B cell (primary cell): ENCODE data around the gene GNAT3. TPM values are rescaled to one million over a fixed set of nuclear protein-coding genes. Genes with fewer than 3 reads are reported as not detected.

Experiments used
- ATAC-seq: fragments of 200-7000 bp; cut with Tn5 transposase; one replicate; pipeline ENCODE4 v1.10.0; 2021; ENCODE audit warnings: low read depth, mild to moderate bottlenecking, moderate number of reproducible peaks, moderate library complexity
- CTCF ChIA-PET: fragments of 350-600 bp; sonication (Branson Sonifier 250); formaldehyde crosslinking; loops from one replicate; lab custom pipeline; 2021; ENCODE audit warnings: antibody characterized with exemption, inconsistent platforms; lab: Charles Lee
- POLR2A ChIA-PET: fragments of 350-600 bp; sonication (Branson Sonifier 250); formaldehyde crosslinking; loops from one replicate; lab custom pipeline; 2021; ENCODE audit warnings: antibody characterized with exemption; lab: Charles Lee
- DNase-seq: peaks from one replicate; pipeline ENCODE4 v3.0.0; 2013
- H2AFZ ChIP-seq: 2 replicates; pipeline ENCODE4 v1.6.1; 2012; ENCODE audit warnings: mild to moderate bottlenecking, low read depth, low read length; ENCODE audit not compliant: insufficient read depth, poor library complexity, severe bottlenecking
- H3K27ac ChIP-seq, 2 donors: 1 replicate in 1 of 2; 2 replicates in 1 of 2; pipeline ENCODE4 v1.5.1; 2012 to 2013; ENCODE audit warnings: low read length in 2 of 2, mild to moderate bottlenecking in 2 of 2, moderate library complexity in 1 of 2
- H3K27me3 ChIP-seq, 4 experiments: fragments of 200-600 bp in 1 of 4; sonication (generic) in 1 of 4; replicated peaks in 1 of 4; 1 replicate in 2 of 4; 2 replicates in 2 of 4; pipeline versions ENCODE4 v1.6.1 to v1.7.0; 2013 to 2016; ENCODE audit warnings: low read length in 3 of 4, mild to moderate bottlenecking in 2 of 4, mixed read lengths in 1 of 4, moderate library complexity in 1 of 4; ENCODE audit not compliant: insufficient read depth in 4 of 4, control insufficient read depth in 3 of 4; ENCODE audit errors: control extremely low read depth in 1 of 4
- H3K36me3 ChIP-seq, 2 experiments: replicated peaks in 1 of 2; 1 replicate in 1 of 2; 2 replicates in 1 of 2; pipeline versions ENCODE4 v1.6.1 to v1.7.1; 2013; ENCODE audit warnings: low read length in 1 of 2; ENCODE audit not compliant: insufficient read depth in 2 of 2, control insufficient read depth in 1 of 2; ENCODE audit errors: control extremely low read depth in 1 of 2, extremely low read depth in 1 of 2
- H3K4me1 ChIP-seq, 2 donors: fragments of 200-600 bp in 1 of 2; sonication (generic) in 1 of 2; 1 replicate in 1 of 2; 2 replicates in 1 of 2; pipeline versions ENCODE4 v1.5.1 to v1.6.1; 2013 to 2017; ENCODE audit warnings: low read length in 2 of 2; ENCODE audit not compliant: control insufficient read depth in 2 of 2, insufficient read depth in 2 of 2
- H3K4me2 ChIP-seq: replicated peaks from 2 replicates; pipeline ENCODE3; 2012; ENCODE audit warnings: mild to moderate bottlenecking, low read depth, low read length; ENCODE audit not compliant: poor library complexity, severe bottlenecking
- H3K4me3 ChIP-seq, 5 experiments: fragments of 200-600 bp in 1 of 5; sonication (generic) in 1 of 5; 1 replicate in 3 of 5; 2 replicates in 2 of 5; pipeline versions ENCODE4 v1.5.1 to v1.7.0; 2011 to 2016; ENCODE audit warnings: low read length in 4 of 5, mild to moderate bottlenecking in 4 of 5, low read depth in 2 of 5, control low read depth in 1 of 5, moderate library complexity in 1 of 5; ENCODE audit not compliant: insufficient read depth in 1 of 5; ENCODE audit errors: control extremely low read depth in 1 of 5, extremely low read depth in 1 of 5
- H3K79me2 ChIP-seq: fragments of 200-600 bp; sonication (generic); one replicate; pipeline ENCODE4 v1.6.0; 2016; ENCODE audit warnings: low read length; ENCODE audit not compliant: control insufficient read depth, insufficient read depth
- H3K9ac ChIP-seq: fragments of 200-600 bp; sonication (generic); 2 replicates; pipeline ENCODE4 v1.6.1; 2017; ENCODE audit warnings: mild to moderate bottlenecking, low read length, moderate library complexity
- H3K9me3 ChIP-seq, 3 donors: one replicate each; pipeline versions ENCODE4 v1.6.1 to v1.7.1; 2013; ENCODE audit warnings: low read length in 2 of 3; ENCODE audit not compliant: control insufficient read depth in 2 of 3, insufficient read depth in 1 of 3; ENCODE audit errors: control extremely low read depth in 1 of 3
- H4K20me1 ChIP-seq: 2 replicates; pipeline ENCODE4 v1.6.0; 2012; ENCODE audit warnings: mild to moderate bottlenecking, low read length; ENCODE audit not compliant: insufficient read depth, control insufficient read depth, poor library complexity, severe bottlenecking
- H3K27ac Mint-ChIP-seq: one replicate; pipeline ENCODE4 v1.8.0; 2021; ENCODE audit warnings: mixed read lengths
- H3K27me3 Mint-ChIP-seq: one replicate; pipeline ENCODE4 v1.8.0; 2021; ENCODE audit warnings: mixed read lengths
- H3K4me1 Mint-ChIP-seq: one replicate; pipeline ENCODE4 v1.8.0; 2021; ENCODE audit warnings: mixed read lengths
- H3K4me3 Mint-ChIP-seq: one replicate; pipeline ENCODE4 v1.8.0; 2021; ENCODE audit warnings: mixed read lengths
- H3K9me3 Mint-ChIP-seq: one replicate; pipeline ENCODE4 v1.8.0; 2022; ENCODE audit warnings: mixed read lengths; ENCODE audit not compliant: insufficient read depth
- EZH2 ChIP-seq: IDR thresholded peaks from 2 replicates; pipeline ENCODE4 v1.6.1; 2012; ENCODE audit warnings: borderline replicate concordance, low read depth, mild to moderate bottlenecking, moderate library complexity, low read length; ENCODE audit not compliant: insufficient read depth, poor library complexity, severe bottlenecking
- WGBS: methylation state at CpG from one replicate; pipeline ENCODE4 v1.1.5; 2013; ENCODE audit warnings: missing lambda C conversion rate; ENCODE audit not compliant: insufficient coverage; 5-methylcytosine and 5-hydroxymethylcytosine counted together
- intact Hi-C: fragments of 100-400 bp; cut with micrococcal nuclease; formaldehyde crosslinking; loops from one replicate; pipeline ENCODE4 v1.10.0; 2022
- polyA plus RNA-seq: library from polyadenylated mRNA; depleted of rRNA; stranded (reverse); fragments of >200 nt; gene quantifications from 2 replicates; pipeline ENCODE4 v1.2.3, GENCODE V29; 2012
- total RNA-seq, 2 donors: library from RNA; stranded (reverse); fragments of 120-200 nt in 1 of 2; gene quantifications; 1 replicate in 1 of 2; 2 replicates in 1 of 2; pipeline versions ENCODE4 v1.2.3 to v1.2.4, GENCODE V29; 2013 to 2022
- TF ChIP-seq, protein P1 (sequence below): fragments of 200-600 bp; IDR thresholded peaks from one replicate; pipeline ENCODE4 v1.8.0; 2022; ENCODE audit warnings: antibody characterized with exemption, mild to moderate bottlenecking

GNAT3 gene
- total and polyA plus RNA-seq, 2 donors (not counting 1 experiment from before 2014, with no cell fraction given): not detected

DNA sequence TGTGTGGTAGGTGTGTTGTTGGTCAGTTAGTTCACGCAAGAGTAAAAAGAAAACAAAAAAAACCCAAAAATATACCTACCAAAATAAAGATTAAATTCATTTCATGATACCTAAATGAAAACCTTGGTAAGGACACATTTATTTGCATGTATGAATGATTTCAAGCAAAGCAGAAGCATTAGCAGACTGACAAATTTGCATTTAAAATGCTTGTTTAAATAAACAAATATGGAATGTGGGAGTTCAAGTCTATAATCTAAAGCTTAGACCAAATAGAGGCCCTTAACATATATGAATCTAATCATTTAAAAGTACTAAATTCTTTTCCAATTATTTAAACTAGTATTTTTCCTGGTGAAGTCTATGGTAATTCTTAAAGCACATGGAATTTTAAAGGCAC is 35.8 kb downstream of the GNAT3 start:
- intact Hi-C loops: no loop called here

DNA sequence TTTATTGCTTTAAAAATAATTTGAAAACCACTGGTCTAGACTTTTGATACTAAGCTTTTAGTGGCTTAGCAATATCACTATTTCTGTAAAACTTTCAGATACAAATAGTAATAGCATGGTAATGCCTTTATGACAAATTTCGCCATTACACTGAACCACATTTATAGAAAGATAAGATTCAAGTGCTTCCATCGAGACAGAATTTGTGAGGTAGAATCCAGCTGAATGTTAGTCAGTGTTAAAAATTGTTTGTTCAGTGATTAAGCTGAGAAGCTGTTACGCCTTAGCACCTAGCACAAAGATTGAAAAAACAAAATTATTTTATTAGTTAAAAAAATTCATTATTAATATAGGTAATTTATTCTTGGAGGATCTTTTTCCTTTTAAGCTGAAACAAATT is 36.5 kb downstream of the GNAT3 start:
- no peaks in the 10 kb centered on the region for H3K4me1 Mint-ChIP-seq
- no peaks in the 10 kb centered on the region for H3K9me3 Mint-ChIP-seq
- TF ChIP-seq, protein P1, sequence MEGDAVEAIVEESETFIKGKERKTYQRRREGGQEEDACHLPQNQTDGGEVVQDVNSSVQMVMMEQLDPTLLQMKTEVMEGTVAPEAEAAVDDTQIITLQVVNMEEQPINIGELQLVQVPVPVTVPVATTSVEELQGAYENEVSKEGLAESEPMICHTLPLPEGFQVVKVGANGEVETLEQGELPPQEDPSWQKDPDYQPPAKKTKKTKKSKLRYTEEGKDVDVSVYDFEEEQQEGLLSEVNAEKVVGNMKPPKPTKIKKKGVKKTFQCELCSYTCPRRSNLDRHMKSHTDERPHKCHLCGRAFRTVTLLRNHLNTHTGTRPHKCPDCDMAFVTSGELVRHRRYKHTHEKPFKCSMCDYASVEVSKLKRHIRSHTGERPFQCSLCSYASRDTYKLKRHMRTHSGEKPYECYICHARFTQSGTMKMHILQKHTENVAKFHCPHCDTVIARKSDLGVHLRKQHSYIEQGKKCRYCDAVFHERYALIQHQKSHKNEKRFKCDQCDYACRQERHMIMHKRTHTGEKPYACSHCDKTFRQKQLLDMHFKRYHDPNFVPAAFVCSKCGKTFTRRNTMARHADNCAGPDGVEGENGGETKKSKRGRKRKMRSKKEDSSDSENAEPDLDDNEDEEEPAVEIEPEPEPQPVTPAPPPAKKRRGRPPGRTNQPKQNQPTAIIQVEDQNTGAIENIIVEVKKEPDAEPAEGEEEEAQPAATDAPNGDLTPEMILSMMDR: no peak
- TF ChIP-seq EZH2: no peak
- no peak overlapping the region for H3K27ac ChIP-seq
- no peak for ATAC-seq
- no peak overlapping the region for H3K4me3 ChIP-seq
- no peaks in the 10 kb centered on the region for H3K79me2 ChIP-seq
- H3K27ac Mint-ChIP-seq: no peak overlapping the region
- H4K20me1 ChIP-seq: no peaks in the 10 kb centered on the region
- H3K9me3 ChIP-seq: no peaks in the 10 kb centered on the region
- H2AFZ ChIP-seq: no peak overlapping the region
- WGBS: no CpG with 5 or more reads among the region's 3 CpGs
- no peak for DNase-seq
- H3K4me2 ChIP-seq: no peak overlapping the region
- H3K36me3 ChIP-seq: no peaks in the 10 kb centered on the region
- no peaks in the 10 kb centered on the region for H3K27me3 Mint-ChIP-seq
- intact Hi-C loops: no loop called here
- ChIA-PET POLR2A (no interaction called here), CTCF (no interaction called here)
- no peaks in the 10 kb centered on the region for H3K4me1 ChIP-seq
- H3K4me3 Mint-ChIP-seq: no peak overlapping the region
- no peak overlapping the region for H3K9ac ChIP-seq
- H3K27me3 ChIP-seq: no peaks in the 10 kb centered on the region

More for the DNA sequence above, 35.8 kb downstream of the GNAT3 start:
- DNase-seq: no peak
- no CpG with 5 or more reads among the region's 1 CpG for WGBS
- no peaks in the 10 kb centered on the region for H3K27me3 Mint-ChIP-seq
- Histone ChIP-seq H3K79me2 (no peaks in the 10 kb centered on the region), H4K20me1 (no peaks in the 10 kb centered on the region), H3K36me3 (no peaks in the 10 kb centered on the region), H3K4me1 (no peaks in the 10 kb centered on the region), H3K4me3 (no peak overlapping the region), H3K9me3 (no peaks in the 10 kb centered on the region), H2AFZ (no peak overlapping the region), H3K4me2 (no peak overlapping the region), H3K27me3 (no peaks in the 10 kb centered on the region), H3K9ac (no peak overlapping the region), H3K27ac (no peak overlapping the region)
- H3K27ac Mint-ChIP-seq: no peak overlapping the region
- H3K4me1 Mint-ChIP-seq: no peaks in the 10 kb centered on the region
- ChIA-PET POLR2A (no interaction called here), CTCF (no interaction called here)
- no peak for ATAC-seq
- no peaks in the 10 kb centered on the region for H3K9me3 Mint-ChIP-seq
- H3K4me3 Mint-ChIP-seq: no peak overlapping the region
- TF ChIP-seq, protein P1: no peak
- TF ChIP-seq EZH2: no peak
